Parathyroid adenoma (tissue), 2 donors: Measurements from ENCODE around the gene ENDOG.
A peak's percentile ranks its signal among the peaks of the same experiment; 100 is the strongest.

Experiments used
- H2AFZ ChIP-seq: fragments of 300-600 bp; sonication (generic); one replicate; pipeline ENCODE4 v1.7.0; 2017; ENCODE audit warnings: antibody characterized with exemption, mild to moderate bottlenecking
- H3K27ac ChIP-seq: fragments of 300-600 bp; sonication (generic); one replicate; pipeline ENCODE4 v1.7.0; 2017
- H3K27me3 ChIP-seq: fragments of 300-600 bp; sonication (generic); one replicate; pipeline ENCODE4 v1.7.0; 2017; ENCODE audit warnings: low read length; ENCODE audit not compliant: control insufficient read depth, insufficient read depth
- H3K36me3 ChIP-seq: fragments of 300-600 bp; sonication (generic); one replicate; pipeline ENCODE4 v1.7.0; 2017; ENCODE audit warnings: low read length; ENCODE audit not compliant: control insufficient read depth, insufficient read depth
- H3K4me1 ChIP-seq: fragments of 300-600 bp; sonication (generic); one replicate; pipeline ENCODE4 v1.7.0; 2017; ENCODE audit warnings: control low read depth
- H3K4me2 ChIP-seq: fragments of 300-600 bp; sonication (generic); one replicate; pipeline ENCODE4 v1.7.0; 2017; ENCODE audit warnings: low read length
- H3K4me3 ChIP-seq: fragments of 300-600 bp; sonication (generic); one replicate; pipeline ENCODE4 v1.7.0; 2017; ENCODE audit warnings: low read depth, low read length
- H3K79me2 ChIP-seq: fragments of 300-600 bp; sonication (generic); one replicate; pipeline ENCODE4 v1.7.0; 2017; ENCODE audit warnings: control low read depth
- H3K9ac ChIP-seq: fragments of 300-600 bp; sonication (generic); one replicate; pipeline ENCODE4 v1.7.0; 2017; ENCODE audit warnings: mild to moderate bottlenecking
- H3K9me3 ChIP-seq: fragments of 300-600 bp; sonication (generic); one replicate; pipeline ENCODE4 v1.7.0; 2017; ENCODE audit warnings: low read length; ENCODE audit not compliant: control insufficient read depth
- TF ChIP-seq, protein P1 (sequence below): fragments of 300-600 bp; sonication (generic); IDR thresholded peaks from one replicate; pipeline ENCODE4 v1.7.0; 2017; ENCODE audit warnings: antibody characterized with exemption, mild to moderate bottlenecking
- donor health status: primary hyperparathyroidism.

Gene ENDOG

GRCh38 chr9:128798896-128799295 is 19.4 kb upstream of the ENDOG start:
- H3K4me1 ChIP-seq = peaks cover 4% of the 10 kb centered on the region
- no peak overlapping the region for H3K4me3 ChIP-seq
- TF ChIP-seq, protein P1, sequence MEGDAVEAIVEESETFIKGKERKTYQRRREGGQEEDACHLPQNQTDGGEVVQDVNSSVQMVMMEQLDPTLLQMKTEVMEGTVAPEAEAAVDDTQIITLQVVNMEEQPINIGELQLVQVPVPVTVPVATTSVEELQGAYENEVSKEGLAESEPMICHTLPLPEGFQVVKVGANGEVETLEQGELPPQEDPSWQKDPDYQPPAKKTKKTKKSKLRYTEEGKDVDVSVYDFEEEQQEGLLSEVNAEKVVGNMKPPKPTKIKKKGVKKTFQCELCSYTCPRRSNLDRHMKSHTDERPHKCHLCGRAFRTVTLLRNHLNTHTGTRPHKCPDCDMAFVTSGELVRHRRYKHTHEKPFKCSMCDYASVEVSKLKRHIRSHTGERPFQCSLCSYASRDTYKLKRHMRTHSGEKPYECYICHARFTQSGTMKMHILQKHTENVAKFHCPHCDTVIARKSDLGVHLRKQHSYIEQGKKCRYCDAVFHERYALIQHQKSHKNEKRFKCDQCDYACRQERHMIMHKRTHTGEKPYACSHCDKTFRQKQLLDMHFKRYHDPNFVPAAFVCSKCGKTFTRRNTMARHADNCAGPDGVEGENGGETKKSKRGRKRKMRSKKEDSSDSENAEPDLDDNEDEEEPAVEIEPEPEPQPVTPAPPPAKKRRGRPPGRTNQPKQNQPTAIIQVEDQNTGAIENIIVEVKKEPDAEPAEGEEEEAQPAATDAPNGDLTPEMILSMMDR = no peak
- H3K27ac ChIP-seq = peak overlapping the region; percentile 49
- H3K27me3 ChIP-seq = no peaks in the 10 kb centered on the region
- no peak overlapping the region for H3K9ac ChIP-seq
- no peak overlapping the region for H2AFZ ChIP-seq
- H3K9me3 ChIP-seq = no peaks in the 10 kb centered on the region
- H3K4me2 ChIP-seq = peak overlapping the region; percentile 41
- H3K79me2 ChIP-seq = no peaks in the 10 kb centered on the region
- no peaks in the 10 kb centered on the region for H3K36me3 ChIP-seq

- TF ChIP-seq, protein P1 = no peak
- Histone ChIP-seq H3K36me3 (no peaks in the 10 kb centered on the region), H3K9me3 (no peaks in the 10 kb centered on the region), H3K27me3 (no peaks in the 10 kb centered on the region), H3K4me1 (peaks cover 4% of the 10 kb centered on the region), H3K79me2 (no peaks in the 10 kb centered on the region), H2AFZ (no peak overlapping the region), H3K4me3 (no peak overlapping the region), H3K9ac (no peak overlapping the region), H3K27ac (no peak overlapping the region), H3K4me2 (no peak overlapping the region)
These were observed 18.2 kb upstream of the ENDOG start for GRCh38 chr9:128800061-128800460.

DNA sequence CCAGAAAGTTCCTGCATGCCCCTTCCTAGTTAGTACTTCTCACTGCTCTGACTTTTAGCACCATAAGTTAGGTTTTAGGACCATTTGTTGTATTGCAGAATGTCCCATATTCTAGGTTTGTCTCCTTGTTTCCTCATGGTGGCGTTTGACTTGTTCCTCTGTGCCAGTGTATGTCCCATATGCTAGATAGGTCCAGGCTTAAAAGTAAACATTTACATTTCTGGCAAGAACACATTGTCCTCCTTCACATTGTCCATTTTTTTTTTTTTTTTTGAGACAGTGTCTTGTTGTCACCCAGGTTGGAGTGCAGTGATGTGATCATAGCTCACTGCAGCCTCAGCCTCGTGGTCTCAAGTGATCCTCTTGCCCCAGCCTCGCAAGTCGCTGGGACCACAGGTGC is 15.8 kb upstream of the ENDOG start:
- Histone ChIP-seq H3K27me3 (no peaks in the 10 kb centered on the region), H3K9ac (no peak overlapping the region), H3K4me2 (no peak overlapping the region), H3K4me1 (peaks cover 4% of the 10 kb centered on the region), H2AFZ (no peak overlapping the region), H3K4me3 (no peak overlapping the region), H3K9me3 (no peaks in the 10 kb centered on the region), H3K27ac (no peak overlapping the region), H3K79me2 (no peaks in the 10 kb centered on the region), H3K36me3 (no peaks in the 10 kb centered on the region)
- TF ChIP-seq, protein P1 = no peak

- no peak overlapping the region for H3K4me2 ChIP-seq
- no peaks in the 10 kb centered on the region for H3K79me2 ChIP-seq
- H3K4me1 ChIP-seq = no peaks in the 10 kb centered on the region
- H3K27ac ChIP-seq = no peak overlapping the region
- no peak overlapping the region for H3K4me3 ChIP-seq
- H3K36me3 ChIP-seq = no peaks in the 10 kb centered on the region
- H2AFZ ChIP-seq = no peak overlapping the region
- no peak overlapping the region for H3K9ac ChIP-seq
- H3K9me3 ChIP-seq = no peaks in the 10 kb centered on the region
- TF ChIP-seq, protein P1 = no peak
- no peaks in the 10 kb centered on the region for H3K27me3 ChIP-seq
These were observed 12.6 kb upstream of the ENDOG start for GRCh38 chr9:128805661-128806060.

DNA sequence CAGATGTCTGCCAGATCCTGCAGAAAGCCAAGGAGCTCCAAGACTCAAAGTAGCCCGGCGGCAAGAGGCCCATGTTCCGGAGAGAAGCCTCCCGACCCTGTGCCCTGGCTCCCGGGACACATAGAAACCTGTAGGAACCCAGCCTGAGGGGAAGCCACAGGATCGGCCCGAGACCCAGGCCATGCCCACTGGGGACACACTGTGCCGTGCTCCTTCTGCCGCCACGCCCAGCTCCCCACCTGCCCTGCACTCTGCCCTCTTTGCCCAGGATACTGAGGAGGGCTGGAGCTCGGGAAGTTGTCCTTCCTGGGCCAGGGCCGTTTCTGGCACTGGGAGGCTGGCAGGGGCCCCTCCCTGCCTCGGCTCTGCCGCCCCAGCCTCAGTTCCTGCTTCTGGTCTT is 10.5 kb upstream of the ENDOG start:
- Histone ChIP-seq H3K9me3 (no peaks in the 10 kb centered on the region), H3K36me3 (no peaks in the 10 kb centered on the region), H3K4me1 (no peaks in the 10 kb centered on the region), H3K4me2 (no peak overlapping the region), H2AFZ (no peak overlapping the region), H3K79me2 (no peaks in the 10 kb centered on the region), H3K27me3 (no peaks in the 10 kb centered on the region), H3K4me3 (no peak overlapping the region), H3K27ac (no peak overlapping the region), H3K9ac (no peak overlapping the region)
- TF ChIP-seq, protein P1 = no peak
